Measurements from ENCODE around the gene GYPB. TPM values are rescaled to one million over a fixed set of nuclear protein-coding genes. Genes with fewer than 3 reads are reported as not detected.
"Not testable (repeated sequence)": the region's sequence is repeated elsewhere in the genome, so short reads cannot be mapped to it uniquely, and the experiment has no call there.

Gene GYPB
- total RNA-seq (2014; rRNA removed; shearing (Covaris generic)) (not detected in 2 replicates), polyA plus RNA-seq (2016; fragmentation: Nextera tagmentation; extraction: Ambion mirVana) (0.58 TPM in 1 of 2 replicates, not detected in the other)

DNA sequence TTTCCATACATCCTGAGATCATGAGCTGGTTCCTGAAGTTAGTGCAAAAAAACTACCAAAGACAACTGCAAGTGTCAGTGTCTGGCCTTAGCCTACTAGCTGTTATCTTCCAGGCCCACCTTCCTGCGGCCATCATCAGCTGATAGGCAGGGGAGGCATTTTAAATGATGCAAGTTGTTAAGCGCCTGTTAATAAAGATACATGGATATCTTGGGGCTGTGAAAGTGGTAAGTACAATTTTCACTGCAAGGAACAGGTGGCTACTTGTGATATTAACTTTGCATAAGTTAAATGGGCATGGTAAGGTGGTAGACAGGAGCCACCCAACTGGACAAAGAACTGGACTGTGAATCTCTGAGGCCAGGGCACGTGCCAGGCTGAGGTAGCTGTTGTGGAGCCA lies at the start of gene GYPB:
Gene GYPB, minus strand, starts transcription at position 104 of the 400 bp plus-strand sequence. Its CDS starts 93 bp downstream, at position 11.
- H3K4me1 ChIP-seq (ENCODE audit: insufficient read depth); DNase-seq; H3K9me2 ChIP-seq (ENCODE audit: insufficient read depth); H3K9ac ChIP-seq; H3K27me3 ChIP-seq (replicated peaks; ENCODE audit: insufficient read depth); H3F3A ChIP-seq (ENCODE audit: insufficient read depth); H3K9me3 ChIP-seq (ENCODE audit: low read depth); H3K27ac ChIP-seq; H3K4me2 ChIP-seq (ENCODE audit: unreplicated experiment); H2AFZ ChIP-seq; H4K20me1 ChIP-seq (ENCODE audit: insufficient read depth); H3K4me3 ChIP-seq; H3K36me3 ChIP-seq (ENCODE audit: low read depth); in situ Hi-C loops (cut with MboI); H3K79me2 ChIP-seq (ENCODE audit: insufficient read depth): not testable (repeated sequence)
- 64 to 70% methylated on average over 3 of the region's 3 CpGs for WGBS, 2 experiments (ENCODE audit: low coverage in 1 of 2, low lambda C conversion rate in 2 of 2, missing lambda C conversion rate in 2 of 2)

DNA sequence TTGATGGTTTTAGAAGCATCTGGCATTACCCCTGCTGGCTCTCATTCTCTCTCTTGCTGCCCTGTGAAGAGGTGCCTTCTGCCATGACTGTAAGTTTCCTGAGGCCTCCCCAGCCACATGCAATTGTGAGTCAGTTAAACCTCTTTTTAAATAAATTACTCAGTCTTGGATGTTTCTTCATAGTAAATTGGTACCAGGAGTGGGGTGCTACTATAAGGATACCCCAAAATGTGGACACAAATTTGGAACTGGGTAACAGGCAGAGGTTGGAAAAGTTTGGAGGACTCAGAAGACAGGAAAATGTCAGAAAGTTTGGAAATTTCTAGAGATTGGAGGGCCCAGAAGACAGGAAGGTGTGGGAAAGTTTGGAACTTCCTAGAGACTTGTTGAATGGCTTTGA lies 42.4 kb upstream of the GYPB start:
- H3K4me2 ChIP-seq (ENCODE audit: unreplicated experiment); H3K9ac ChIP-seq; H3K4me1 ChIP-seq (ENCODE audit: insufficient read depth); DNase-seq; H3F3A ChIP-seq (ENCODE audit: insufficient read depth); H3K27me3 ChIP-seq (replicated peaks; ENCODE audit: insufficient read depth); H3K4me3 ChIP-seq; H3K36me3 ChIP-seq (ENCODE audit: low read depth); H3K27ac ChIP-seq; H3K9me3 ChIP-seq (ENCODE audit: low read depth); H3K79me2 ChIP-seq (ENCODE audit: insufficient read depth); H4K20me1 ChIP-seq (ENCODE audit: insufficient read depth); in situ Hi-C loops (cut with MboI); H2AFZ ChIP-seq; H3K9me2 ChIP-seq (ENCODE audit: insufficient read depth): not testable (repeated sequence)

DNA sequence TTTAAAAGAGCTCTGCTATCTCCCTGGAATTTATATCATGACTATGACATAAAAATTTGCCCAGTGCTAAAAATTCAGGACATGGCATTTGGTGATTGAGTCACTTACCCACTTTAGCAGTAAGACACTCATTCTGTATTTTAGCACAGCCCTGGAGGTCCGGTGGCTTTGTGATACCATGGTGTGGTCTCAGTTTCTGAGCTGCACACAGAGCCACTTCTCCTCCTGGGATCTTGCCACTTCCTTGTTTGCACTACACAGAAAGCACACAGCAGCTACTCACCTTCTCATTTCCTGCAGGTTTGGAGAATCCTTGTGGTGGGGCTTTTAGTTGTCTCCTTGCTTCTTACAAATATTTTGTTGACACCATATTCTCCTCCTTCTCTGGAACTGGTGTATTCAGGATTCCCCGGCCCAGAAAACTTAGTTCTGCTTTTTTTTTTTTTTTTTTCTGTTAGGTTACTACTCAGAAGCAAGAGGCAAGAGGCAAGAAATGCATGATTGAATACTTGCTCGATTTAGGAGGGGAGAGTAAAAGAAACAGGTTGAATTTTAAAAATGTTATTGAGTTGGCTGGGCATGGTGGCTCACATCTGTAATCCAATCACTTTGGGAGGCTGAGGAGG lies 41.2 kb upstream of the GYPB start:
- DNase-seq; H3K36me3 ChIP-seq (ENCODE audit: low read depth): not testable (repeated sequence)

DNA sequence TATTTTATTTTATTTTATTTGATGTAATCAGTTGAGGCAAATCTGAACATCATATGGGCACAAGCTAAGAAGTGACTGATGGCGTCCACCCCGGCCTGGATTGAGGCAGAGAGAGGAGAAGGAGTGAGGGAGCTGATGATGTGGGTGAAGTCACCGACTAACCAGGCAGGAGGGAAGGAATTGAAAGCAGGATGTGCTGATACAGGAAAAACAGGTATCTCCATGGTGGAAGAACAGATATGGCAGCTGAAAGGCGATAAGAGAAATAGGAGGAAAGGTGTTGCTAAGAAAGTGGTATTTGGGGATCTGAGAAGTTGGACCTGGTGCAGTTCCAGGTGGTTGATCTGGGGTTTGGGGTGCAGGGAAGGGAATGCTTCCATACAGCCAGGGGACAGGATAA lies 37.6 kb upstream of the GYPB start:
- 73 to 78% methylated on average over 4 of the region's 4 CpGs for WGBS, 2 experiments (ENCODE audit: low coverage in 1 of 2, low lambda C conversion rate in 2 of 2, missing lambda C conversion rate in 2 of 2)
- Histone ChIP-seq H3K9me2 (ENCODE audit: insufficient read depth) (no peaks in the 10 kb centered on the region), H3K36me3 (ENCODE audit: low read depth) (no peaks in the 10 kb centered on the region), H3K9me3 (ENCODE audit: low read depth) (no peaks in the 10 kb centered on the region), H3F3A (ENCODE audit: insufficient read depth) (no peaks in the 10 kb centered on the region), H3K4me1 (ENCODE audit: insufficient read depth) (no peaks in the 10 kb centered on the region), H3K27me3 (replicated peaks; ENCODE audit: insufficient read depth) (no peaks in the 10 kb centered on the region), H3K9ac (no peak overlapping the region), H3K79me2 (ENCODE audit: insufficient read depth) (no peaks in the 10 kb centered on the region), H3K4me2 (ENCODE audit: unreplicated experiment) (no peak overlapping the region), H4K20me1 (ENCODE audit: insufficient read depth) (no peaks in the 10 kb centered on the region), H3K27ac (no peak overlapping the region), H3K4me3 (no peak overlapping the region), H2AFZ (no peak overlapping the region)
- DNase-seq: no peak
- in situ Hi-C loops (cut with MboI): no loop called here
- no peak for TF ChIP-seq EZH2phosphoT487 (IDR thresholded peaks at IDR 0.05; ENCODE audit: insufficient read depth, low read depth)
- no peak for TF ChIP-seq EZH2 (IDR thresholded peaks at IDR 0.05; ENCODE audit: insufficient read depth, poor library complexity, severe bottlenecking)

More for the DNA sequence above, 41.2 kb upstream of the GYPB start:
- in situ Hi-C loops (cut with MboI); H2AFZ ChIP-seq; H3K9me3 ChIP-seq (ENCODE audit: low read depth); H3K79me2 ChIP-seq (ENCODE audit: insufficient read depth); H3K4me1 ChIP-seq (ENCODE audit: insufficient read depth); H3F3A ChIP-seq (ENCODE audit: insufficient read depth); H4K20me1 ChIP-seq (ENCODE audit: insufficient read depth); H3K9ac ChIP-seq; H3K9me2 ChIP-seq (ENCODE audit: insufficient read depth); H3K4me2 ChIP-seq (ENCODE audit: unreplicated experiment); H3K27me3 ChIP-seq (replicated peaks; ENCODE audit: insufficient read depth); H3K4me3 ChIP-seq; H3K27ac ChIP-seq: not testable (repeated sequence)
- WGBS, 2 experiments (ENCODE audit: low coverage in 1 of 2, low lambda C conversion rate in 2 of 2, missing lambda C conversion rate in 2 of 2): 16 to 23% methylated on average over 3 of the region's 3 CpGs

DNA sequence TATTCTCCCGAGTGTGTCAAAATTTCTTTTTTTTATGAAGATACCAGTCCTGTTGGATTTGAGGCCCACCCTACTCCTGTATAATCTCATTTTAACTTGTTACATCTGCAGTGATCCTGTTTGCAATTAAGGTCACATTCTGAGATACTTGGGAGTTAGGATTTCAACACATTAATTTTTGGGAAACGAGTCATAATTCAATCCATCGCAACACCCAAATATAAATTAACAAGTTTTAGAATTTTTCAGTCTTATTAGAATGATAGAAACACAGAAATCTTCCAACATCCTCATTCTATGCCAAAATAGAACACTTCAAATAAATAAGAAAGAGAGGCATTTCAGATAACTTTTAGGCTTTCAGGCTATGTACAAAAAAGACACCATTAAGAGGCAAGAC lies 36.2 kb upstream of the GYPB start:
- H4K20me1 ChIP-seq (ENCODE audit: insufficient read depth); H3K4me3 ChIP-seq; in situ Hi-C loops (cut with MboI); H2AFZ ChIP-seq; DNase-seq; H3K36me3 ChIP-seq (ENCODE audit: low read depth); H3K9me3 ChIP-seq (ENCODE audit: low read depth); H3K79me2 ChIP-seq (ENCODE audit: insufficient read depth); H3K9me2 ChIP-seq (ENCODE audit: insufficient read depth); H3F3A ChIP-seq (ENCODE audit: insufficient read depth); H3K27ac ChIP-seq; H3K4me2 ChIP-seq (ENCODE audit: unreplicated experiment); H3K9ac ChIP-seq; H3K4me1 ChIP-seq (ENCODE audit: insufficient read depth); H3K27me3 ChIP-seq (replicated peaks; ENCODE audit: insufficient read depth): not testable (repeated sequence)
- WGBS, 2 experiments (ENCODE audit: low coverage in 1 of 2, low lambda C conversion rate in 2 of 2, missing lambda C conversion rate in 2 of 2): 20 to 24% methylated on average over 3 of the region's 3 CpGs

DNA sequence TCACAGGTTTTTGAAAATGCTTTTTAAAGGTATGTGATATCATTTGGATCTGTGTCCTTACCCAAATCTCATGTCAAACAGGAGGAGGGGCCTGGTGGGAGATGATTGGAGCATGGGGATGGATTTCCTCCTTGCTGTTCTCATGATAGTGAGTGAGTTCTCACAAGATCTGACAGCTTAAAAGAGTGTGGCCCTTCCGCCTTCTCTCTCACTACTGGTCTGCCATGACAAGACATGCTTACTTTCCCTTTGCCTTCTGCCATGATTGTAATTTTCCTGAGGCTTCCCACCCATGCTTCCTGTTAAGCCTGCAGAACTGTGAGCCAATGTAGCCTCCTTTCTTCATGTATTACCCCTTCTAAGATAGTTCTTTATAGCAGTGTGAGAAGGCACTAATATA lies 32.3 kb upstream of the GYPB start:
- H3K27ac ChIP-seq; DNase-seq; H3K27me3 ChIP-seq (replicated peaks; ENCODE audit: insufficient read depth); H3K4me1 ChIP-seq (ENCODE audit: insufficient read depth); H3K4me2 ChIP-seq (ENCODE audit: unreplicated experiment); H3K36me3 ChIP-seq (ENCODE audit: low read depth); H3F3A ChIP-seq (ENCODE audit: insufficient read depth); H3K4me3 ChIP-seq; H3K9me2 ChIP-seq (ENCODE audit: insufficient read depth); in situ Hi-C loops (cut with MboI); H3K9me3 ChIP-seq (ENCODE audit: low read depth); H3K9ac ChIP-seq; H2AFZ ChIP-seq; H4K20me1 ChIP-seq (ENCODE audit: insufficient read depth); H3K79me2 ChIP-seq (ENCODE audit: insufficient read depth): not testable (repeated sequence)
- WGBS, 2 experiments (ENCODE audit: low coverage in 1 of 2, low lambda C conversion rate in 2 of 2, missing lambda C conversion rate in 2 of 2): 92 to 100% methylated on average over 1 of the region's 1 CpG

DNA sequence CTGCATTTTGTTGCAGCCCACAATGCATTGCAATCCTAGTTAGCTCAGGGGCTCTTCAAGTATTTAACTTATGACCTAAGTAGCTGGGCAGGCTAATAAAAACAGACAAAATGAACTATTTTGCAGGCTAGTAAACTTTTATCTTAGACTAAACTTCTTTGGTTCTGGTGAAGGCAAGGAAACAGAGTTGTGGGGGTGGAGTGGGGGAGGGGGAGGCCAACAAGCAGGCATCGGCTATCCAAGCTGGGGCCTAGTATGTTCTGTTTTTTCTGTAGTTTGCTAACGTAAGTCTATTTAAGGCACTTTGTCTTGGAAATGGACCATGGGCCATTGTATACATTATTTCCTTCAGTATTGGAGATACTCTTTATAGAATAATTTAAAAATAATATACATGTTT lies 31.5 kb upstream of the GYPB start:
- DNase-seq; H3K9ac ChIP-seq; H3K9me2 ChIP-seq (ENCODE audit: insufficient read depth); H3K27ac ChIP-seq; H3K36me3 ChIP-seq (ENCODE audit: low read depth); H3K4me2 ChIP-seq (ENCODE audit: unreplicated experiment); H3F3A ChIP-seq (ENCODE audit: insufficient read depth); H3K4me3 ChIP-seq; in situ Hi-C loops (cut with MboI); H3K9me3 ChIP-seq (ENCODE audit: low read depth); H4K20me1 ChIP-seq (ENCODE audit: insufficient read depth); H3K79me2 ChIP-seq (ENCODE audit: insufficient read depth); H3K27me3 ChIP-seq (replicated peaks; ENCODE audit: insufficient read depth); H2AFZ ChIP-seq; H3K4me1 ChIP-seq (ENCODE audit: insufficient read depth): not testable (repeated sequence)
- WGBS, 2 experiments (ENCODE audit: low coverage in 1 of 2, low lambda C conversion rate in 2 of 2, missing lambda C conversion rate in 2 of 2): 80 to 81% methylated on average over 2 of the region's 2 CpGs

All from GM23248 (cell line).